SU-DHL-6 (cell line): ENCODE measurements around the gene TSPAN32.

ENCODE experiments used
- EZH2phosphoT487 ChIP-seq: fragments of 200-600 bp; sonication (generic), shearing (Covaris generic); conservative IDR thresholded peaks from 2 replicates; pipeline ENCODE4 v1.6.1; 2018; ENCODE audit warnings: mild to moderate bottlenecking, antibody characterized with exemption, low read length, moderate library complexity, mixed read lengths
- TF ChIP-seq, protein P1 (sequence below): fragments of 200-600 bp; sonication (generic); IDR thresholded peaks from one replicate; pipeline ENCODE4 v1.5.1; 2017; ENCODE audit warnings: antibody characterized with exemption, mild to moderate bottlenecking, low read length, moderate library complexity; ENCODE audit not compliant: insufficient read depth, poor library complexity, severe bottlenecking

DNA sequence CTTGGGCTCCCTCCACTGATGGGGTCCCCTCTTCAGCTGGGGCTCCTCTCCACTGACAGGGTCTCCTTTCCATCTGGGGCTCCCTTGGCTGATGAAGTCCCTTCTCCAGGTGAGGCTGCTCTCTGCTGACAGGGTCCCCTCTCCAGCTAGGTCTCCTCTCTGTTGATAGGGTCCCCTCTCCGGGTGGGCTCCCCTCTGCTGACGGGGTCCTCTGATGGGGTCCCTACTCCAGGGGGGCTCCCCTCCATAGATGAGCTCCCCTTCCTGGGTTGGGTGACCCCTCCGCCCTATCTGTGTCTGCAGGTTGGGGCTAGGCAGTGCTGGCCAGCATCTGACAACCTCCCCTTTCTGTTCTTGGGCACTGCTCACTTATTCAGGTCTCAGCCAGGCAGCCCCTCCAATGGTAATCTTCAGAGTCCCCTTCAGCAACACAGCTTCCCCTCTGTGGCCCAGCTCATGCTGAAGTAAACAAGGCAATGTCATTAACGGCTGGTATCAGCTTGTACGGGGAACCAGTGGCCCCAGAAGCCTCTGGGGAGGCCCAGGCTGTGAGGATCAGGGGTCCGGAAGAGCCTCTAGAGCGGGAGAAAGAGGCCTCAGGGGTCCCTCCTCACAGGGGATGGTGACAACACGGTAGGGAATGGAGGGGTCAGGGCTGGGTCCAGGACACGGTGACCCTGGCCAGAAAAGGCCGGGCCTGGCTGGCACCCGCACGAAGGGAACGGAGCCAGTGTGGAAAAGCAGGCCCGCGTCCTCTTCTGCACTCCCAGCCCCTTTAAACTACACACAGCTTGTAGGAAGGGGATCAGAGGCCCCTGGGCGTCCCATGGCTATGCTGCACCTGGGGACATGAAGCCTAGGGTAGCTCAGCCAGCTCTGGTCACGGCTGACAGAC is 65.7 kb downstream of the TSPAN32 start:
- TF ChIP-seq, protein P1, sequence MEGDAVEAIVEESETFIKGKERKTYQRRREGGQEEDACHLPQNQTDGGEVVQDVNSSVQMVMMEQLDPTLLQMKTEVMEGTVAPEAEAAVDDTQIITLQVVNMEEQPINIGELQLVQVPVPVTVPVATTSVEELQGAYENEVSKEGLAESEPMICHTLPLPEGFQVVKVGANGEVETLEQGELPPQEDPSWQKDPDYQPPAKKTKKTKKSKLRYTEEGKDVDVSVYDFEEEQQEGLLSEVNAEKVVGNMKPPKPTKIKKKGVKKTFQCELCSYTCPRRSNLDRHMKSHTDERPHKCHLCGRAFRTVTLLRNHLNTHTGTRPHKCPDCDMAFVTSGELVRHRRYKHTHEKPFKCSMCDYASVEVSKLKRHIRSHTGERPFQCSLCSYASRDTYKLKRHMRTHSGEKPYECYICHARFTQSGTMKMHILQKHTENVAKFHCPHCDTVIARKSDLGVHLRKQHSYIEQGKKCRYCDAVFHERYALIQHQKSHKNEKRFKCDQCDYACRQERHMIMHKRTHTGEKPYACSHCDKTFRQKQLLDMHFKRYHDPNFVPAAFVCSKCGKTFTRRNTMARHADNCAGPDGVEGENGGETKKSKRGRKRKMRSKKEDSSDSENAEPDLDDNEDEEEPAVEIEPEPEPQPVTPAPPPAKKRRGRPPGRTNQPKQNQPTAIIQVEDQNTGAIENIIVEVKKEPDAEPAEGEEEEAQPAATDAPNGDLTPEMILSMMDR, result no peak
- TF ChIP-seq EZH2phosphoT487, result no peak
